Measurements from ENCODE around the gene RFC5. TPM values are rescaled to one million over a fixed set of nuclear protein-coding genes. Genes with fewer than 3 reads are reported as not detected.

RFC5 gene
- total and polyA plus RNA-seq, 10 of the 15 experiments (the other 5 are each of a cell fraction or from before 2014, with no cell fraction given), result 30.9 to 73.3 (median 53.5) TPM

DNA sequence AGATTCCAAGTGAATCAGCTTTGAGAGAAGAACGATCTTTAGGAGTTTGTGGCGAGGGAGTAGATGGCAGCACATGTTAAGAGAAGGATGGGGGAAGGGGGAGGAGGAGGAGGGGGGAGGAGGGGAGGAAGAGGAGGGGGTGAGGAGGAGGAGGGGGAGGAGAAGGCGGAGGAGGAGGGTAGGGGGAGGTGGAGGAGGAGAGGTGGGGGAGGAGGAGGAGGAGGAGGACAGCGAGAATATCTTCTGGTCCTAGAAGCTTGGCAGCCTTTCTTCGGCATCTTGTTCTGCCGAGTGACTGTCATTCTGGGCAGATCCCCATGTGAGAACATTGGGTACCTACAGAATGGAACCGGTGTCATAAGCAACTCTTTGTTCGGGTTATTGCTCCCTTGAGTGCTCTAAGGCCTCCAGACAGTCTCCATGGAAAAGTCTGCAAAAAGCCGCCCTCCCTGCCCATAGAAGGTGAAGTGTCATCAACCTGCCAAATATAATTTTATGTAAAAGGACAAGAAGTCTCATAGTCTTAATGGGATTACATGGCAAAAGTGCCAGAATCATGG, 6.9 kb downstream of the RFC5 start:
- FAIRE-seq, result no peak
- in situ Hi-C loops (cut with MboI) (no loop called here), intact Hi-C loops (cut with micrococcal nuclease; ENCODE audit: unreplicated experiment) (no loop called here)
- Histone ChIP-seq H3K36me3 (ENCODE audit: control insufficient read depth in 2 of 2, insufficient read depth in 2 of 2, low read length in 1 of 2) (peaks cover 26% of the 10 kb centered on the region in 2 experiments), H2AFZ (ENCODE audit: control insufficient read depth, low read depth, low read length) (no peak overlapping the region), H3K4me3 (no peak overlapping the region), H3K4me1 (ENCODE audit: control insufficient read depth, insufficient read depth, low read length) (no peaks in the 10 kb centered on the region), H3K4me2 (ENCODE audit: control insufficient read depth, insufficient read depth) (no peak overlapping the region), H3K27me3 (replicated peaks in 1 of 2; ENCODE audit: control insufficient read depth in 2 of 2, insufficient read depth in 2 of 2, low read length in 1 of 2) (no peaks in the 10 kb centered on the region), H3K79me2 (ENCODE audit: control insufficient read depth, insufficient read depth, low read length) (no peaks in the 10 kb centered on the region; the same call in 1 of the 2 replicates), H3K9me3 (replicated peaks; ENCODE audit: control insufficient read depth, insufficient read depth, low read length) (no peaks in the 10 kb centered on the region), H4K20me1 (ENCODE audit: control insufficient read depth, insufficient read depth) (no peaks in the 10 kb centered on the region), H3K27ac (ENCODE audit: control insufficient read depth, insufficient read depth) (no peak overlapping the region), H3K9ac (ENCODE audit: control insufficient read depth, insufficient read depth, low read length) (no peak overlapping the region)
- SMC1A ChIA-PET (ENCODE audit: uncharacterized antibody, unreplicated experiment), result interaction anchor here (1.4 kb wide), 1 partner anchor 9 kb away, joined by 5 read pairs; no protein-coding TSS in a partner anchor
- POLR2A ChIA-PET, result no interaction called here
- ATAC-seq, result no peak
- RAD21 ChIA-PET (ENCODE audit: unreplicated experiment), result no interaction called here
- no TSS peak for BruUV-seq (replicated peaks)
- CTCF ChIA-PET, result no interaction called here
- DNase-seq (ENCODE audit: low read depth, low spot score), result no peak
- no peak for TF ChIP-seq KDM1A (IDR thresholded peaks at IDR 0.05; ENCODE audit: borderline replicate concordance)
- no peak for TF ChIP-seq BHLHE40 (IDR thresholded peaks at IDR 0.05; ENCODE audit: borderline replicate concordance in 1 of 2, low read depth in 2 of 2, low read length in 1 of 2)
- TF ChIP-seq, protein P1, sequence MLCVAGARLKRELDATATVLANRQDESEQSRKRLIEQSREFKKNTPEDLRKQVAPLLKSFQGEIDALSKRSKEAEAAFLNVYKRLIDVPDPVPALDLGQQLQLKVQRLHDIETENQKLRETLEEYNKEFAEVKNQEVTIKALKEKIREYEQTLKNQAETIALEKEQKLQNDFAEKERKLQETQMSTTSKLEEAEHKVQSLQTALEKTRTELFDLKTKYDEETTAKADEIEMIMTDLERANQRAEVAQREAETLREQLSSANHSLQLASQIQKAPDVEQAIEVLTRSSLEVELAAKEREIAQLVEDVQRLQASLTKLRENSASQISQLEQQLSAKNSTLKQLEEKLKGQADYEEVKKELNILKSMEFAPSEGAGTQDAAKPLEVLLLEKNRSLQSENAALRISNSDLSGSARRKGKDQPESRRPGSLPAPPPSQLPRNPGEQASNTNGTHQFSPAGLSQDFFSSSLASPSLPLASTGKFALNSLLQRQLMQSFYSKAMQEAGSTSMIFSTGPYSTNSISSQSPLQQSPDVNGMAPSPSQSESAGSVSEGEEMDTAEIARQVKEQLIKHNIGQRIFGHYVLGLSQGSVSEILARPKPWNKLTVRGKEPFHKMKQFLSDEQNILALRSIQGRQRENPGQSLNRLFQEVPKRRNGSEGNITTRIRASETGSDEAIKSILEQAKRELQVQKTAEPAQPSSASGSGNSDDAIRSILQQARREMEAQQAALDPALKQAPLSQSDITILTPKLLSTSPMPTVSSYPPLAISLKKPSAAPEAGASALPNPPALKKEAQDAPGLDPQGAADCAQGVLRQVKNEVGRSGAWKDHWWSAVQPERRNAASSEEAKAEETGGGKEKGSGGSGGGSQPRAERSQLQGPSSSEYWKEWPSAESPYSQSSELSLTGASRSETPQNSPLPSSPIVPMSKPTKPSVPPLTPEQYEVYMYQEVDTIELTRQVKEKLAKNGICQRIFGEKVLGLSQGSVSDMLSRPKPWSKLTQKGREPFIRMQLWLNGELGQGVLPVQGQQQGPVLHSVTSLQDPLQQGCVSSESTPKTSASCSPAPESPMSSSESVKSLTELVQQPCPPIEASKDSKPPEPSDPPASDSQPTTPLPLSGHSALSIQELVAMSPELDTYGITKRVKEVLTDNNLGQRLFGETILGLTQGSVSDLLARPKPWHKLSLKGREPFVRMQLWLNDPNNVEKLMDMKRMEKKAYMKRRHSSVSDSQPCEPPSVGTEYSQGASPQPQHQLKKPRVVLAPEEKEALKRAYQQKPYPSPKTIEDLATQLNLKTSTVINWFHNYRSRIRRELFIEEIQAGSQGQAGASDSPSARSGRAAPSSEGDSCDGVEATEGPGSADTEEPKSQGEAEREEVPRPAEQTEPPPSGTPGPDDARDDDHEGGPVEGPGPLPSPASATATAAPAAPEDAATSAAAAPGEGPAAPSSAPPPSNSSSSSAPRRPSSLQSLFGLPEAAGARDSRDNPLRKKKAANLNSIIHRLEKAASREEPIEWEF (IDR thresholded peaks at IDR 0.05; ENCODE audit: insufficient replicate concordance, low read depth, low read length), result no peak
- no peak for TF ChIP-seq ZNF207 (IDR thresholded peaks at IDR 0.05; ENCODE audit: borderline replicate concordance)
- TF ChIP-seq MYC (IDR thresholded peaks at IDR 0.05; ENCODE audit: insufficient read depth, insufficient read length, insufficient replicate concordance, low read length, severe bottlenecking), result no peak
- no peak for TF ChIP-seq SPI1 (IDR thresholded peaks at IDR 0.05; ENCODE audit: borderline replicate concordance, insufficient read depth, low read depth, low read length)
- no peak for TF ChIP-seq CBX5 (IDR thresholded peaks at IDR 0.05; ENCODE audit: low read depth)
- 88% methylated on average over 7 of the region's 9 CpGs for WGBS (ENCODE audit: insufficient coverage, insufficient replicate concordance, low lambda C conversion rate, missing lambda C conversion rate)

Measured in GM12878 (cell line).